BLaER1 treated with 17β-estradiol and CSF1 and Interleukin-3, amounts not matched to agents 10 nM and 100 nM (cell line): ENCODE measurements around the gene CFAP221.

Experiments used
- H3K27ac ChIP-seq, 11 experiments: shearing (Covaris generic); formaldehyde crosslinking; 2 replicates each; pipeline ENCODE4 v1.8.1; 2022
- H3K27me3 ChIP-seq, 11 experiments: shearing (Covaris generic); formaldehyde crosslinking; 2 replicates each; pipeline ENCODE4 v1.8.1; 2022
- H3K36me3 ChIP-seq, 11 experiments: shearing (Covaris generic); formaldehyde crosslinking; 2 replicates each; pipeline ENCODE4 v1.8.1; 2022
- H3K4me1 ChIP-seq, 10 experiments: shearing (Covaris generic); formaldehyde crosslinking; 2 replicates each; pipeline ENCODE4 v1.8.1; 2022
- H3K4me2 ChIP-seq, 11 experiments: shearing (Covaris generic); formaldehyde crosslinking; 2 replicates each; pipeline ENCODE4 v1.8.1; 2022
- H3K4me3 ChIP-seq, 10 experiments: shearing (Covaris generic); formaldehyde crosslinking; 2 replicates each; pipeline ENCODE4 v1.8.1; 2022
- H3K9ac ChIP-seq, 11 experiments: shearing (Covaris generic); formaldehyde crosslinking; 2 replicates each; pipeline ENCODE4 v1.8.1; 2022
- H3K9me3 ChIP-seq, 11 experiments: shearing (Covaris generic); formaldehyde crosslinking; replicated peaks in 1 of 11; 2 replicates each; pipeline ENCODE4 v1.8.1; 2022
- H4K20me1 ChIP-seq, 11 experiments: shearing (Covaris generic); formaldehyde crosslinking; 2 replicates each; pipeline ENCODE4 v1.8.1; 2022
- Cebpa-rat ChIP-seq, 11 experiments: shearing (Covaris generic); IDR thresholded peaks; 2 replicates each; pipeline ENCODE4 v1.8.1; 2022

The CFAP221 gene

GRCh38 chr2:119574108-119574815, 30.0 kb downstream of the CFAP221 start:
- Histone ChIP-seq H4K20me1 (no peaks in the 10 kb centered on the region), H3K36me3 (no peaks in the 10 kb centered on the region), H3K4me3 (no peak overlapping the region), H3K4me1 (peaks cover 0 to 4% (median 0%) of the 10 kb centered on the region in 10 experiments; a peak in 1 of 20 replicates), H3K27me3 (no peaks in the 10 kb centered on the region), H3K27ac (no peak overlapping the region), H3K9me3 (peaks cover 0 to 6% (median 0%) of the 10 kb centered on the region in 11 experiments; a peak in 2 of 22 replicates), H3K4me2 (no peak overlapping the region), H3K9ac (no peak overlapping the region)
- TF ChIP-seq Cebpa-rat (IDR thresholded peaks at IDR 0.05) = no peak

GRCh38 chr2:119574864-119575263, 30.6 kb downstream of the CFAP221 start:
- Histone ChIP-seq H3K9me3 (peaks cover 0 to 6% (median 0%) of the 10 kb centered on the region in 11 experiments; a peak in 2 of 22 replicates), H4K20me1 (no peaks in the 10 kb centered on the region), H3K27me3 (no peaks in the 10 kb centered on the region), H3K9ac (no peak overlapping the region), H3K4me1 (peaks cover 0 to 4% (median 0%) of the 10 kb centered on the region in 10 experiments; a peak in 1 of 20 replicates), H3K4me2 (0 out of 22 replicates have a peak overlapping the region, but pooled peaks of 1 of the 11 experiments have one; percentile 29), H3K27ac (no peak overlapping the region), H3K36me3 (no peaks in the 10 kb centered on the region), H3K4me3 (no peak overlapping the region)
- no peak for TF ChIP-seq Cebpa-rat (IDR thresholded peaks at IDR 0.05)

- Histone ChIP-seq H3K9me3 (peaks cover 0 to 6% (median 0%) of the 10 kb centered on the region in 11 experiments; a peak in 2 of 22 replicates), H3K4me3 (no peak overlapping the region), H4K20me1 (no peaks in the 10 kb centered on the region), H3K27ac (no peak overlapping the region), H3K27me3 (no peaks in the 10 kb centered on the region), H3K4me1 (peaks cover 0 to 4% (median 0%) of the 10 kb centered on the region in 10 experiments; a peak in 1 of 20 replicates), H3K36me3 (no peaks in the 10 kb centered on the region), H3K9ac (no peak overlapping the region), H3K4me2 (no peak overlapping the region)
- TF ChIP-seq Cebpa-rat (IDR thresholded peaks at IDR 0.05) = no peak
Measured at GRCh38 chr2:119575439-119575838, 31.2 kb downstream of the CFAP221 start.

GRCh38 chr2:119579424-119580295, 35.4 kb downstream of the CFAP221 start:
- H3K9me3 ChIP-seq = peaks cover 6 to 20% (median 6%) of the 10 kb centered on the region in 11 experiments; a peak in 18 of 22 replicates
- H3K4me1 ChIP-seq = peaks cover 0 to 4% (median 0%) of the 10 kb centered on the region in 10 experiments; a peak in 1 of 20 replicates
- H3K9ac ChIP-seq = no peak overlapping the region
- H3K27me3 ChIP-seq = no peaks in the 10 kb centered on the region
- H3K36me3 ChIP-seq = no peaks in the 10 kb centered on the region
- no peak for TF ChIP-seq Cebpa-rat (IDR thresholded peaks at IDR 0.05)
- H3K4me3 ChIP-seq = no peak overlapping the region
- no peak overlapping the region for H3K4me2 ChIP-seq
- H3K27ac ChIP-seq = no peak overlapping the region
- H4K20me1 ChIP-seq = no peaks in the 10 kb centered on the region

- TF ChIP-seq Cebpa-rat (IDR thresholded peaks at IDR 0.05) = no peak
Measured at GRCh38 chr2:119580550-119581072, 36.4 kb downstream of the CFAP221 start.

GRCh38 chr2:119583291-119583690, 39.0 kb downstream of the CFAP221 start:
- Histone ChIP-seq H3K9ac (no peak overlapping the region), H3K27me3 (no peaks in the 10 kb centered on the region), H4K20me1 (no peaks in the 10 kb centered on the region), H3K4me2 (no peak overlapping the region), H3K9me3 (peaks cover 6 to 17% (median 9%) of the 10 kb centered on the region in 11 experiments; a peak in 18 of 22 replicates), H3K4me3 (no peak overlapping the region), H3K36me3 (no peaks in the 10 kb centered on the region), H3K27ac (no peak overlapping the region), H3K4me1 (peaks cover 0 to 11% (median 6%) of the 10 kb centered on the region in 10 experiments; a peak in 7 of 20 replicates)
- TF ChIP-seq Cebpa-rat (IDR thresholded peaks at IDR 0.05) = no peak

More at GRCh38 chr2:119580550-119581072, 36.4 kb downstream of the CFAP221 start:
- Histone ChIP-seq H3K27me3 (no peaks in the 10 kb centered on the region), H4K20me1 (no peaks in the 10 kb centered on the region), H3K36me3 (no peaks in the 10 kb centered on the region), H3K4me1 (no peaks in the 10 kb centered on the region; a peak in 2 of 20 replicates), H3K9me3 (peaks cover 6 to 23% (median 10%) of the 10 kb centered on the region in 11 experiments; a peak in 18 of 22 replicates), H3K4me2 (no peak overlapping the region), H3K27ac (no peak overlapping the region), H3K4me3 (no peak overlapping the region), H3K9ac (no peak overlapping the region)

- Histone ChIP-seq H3K27me3 (no peaks in the 10 kb centered on the region), H4K20me1 (no peaks in the 10 kb centered on the region), H3K4me2 (no peak overlapping the region), H3K9me3 (peaks cover 6 to 17% (median 9%) of the 10 kb centered on the region in 11 experiments; a peak in 18 of 22 replicates), H3K27ac (no peak overlapping the region), H3K9ac (no peak overlapping the region), H3K36me3 (no peaks in the 10 kb centered on the region), H3K4me1 (peaks cover 0 to 11% (median 6%) of the 10 kb centered on the region in 10 experiments; a peak in 7 of 20 replicates), H3K4me3 (no peak overlapping the region)
- TF ChIP-seq Cebpa-rat (IDR thresholded peaks at IDR 0.05) = no peak
Measured at GRCh38 chr2:119584469-119584868, 40.2 kb downstream of the CFAP221 start.

GRCh38 chr2:119586085-119586484, 41.8 kb downstream of the CFAP221 start:
- peak overlapping the region in 7 of 11 experiments; percentile 4 to 45 (median 16); a peak in 8 of 22 replicates for H3K4me2 ChIP-seq
- H3K27me3 ChIP-seq = no peaks in the 10 kb centered on the region
- TF ChIP-seq Cebpa-rat (IDR thresholded peaks at IDR 0.05) = no peak
- peaks cover 6 to 17% (median 9%) of the 10 kb centered on the region in 11 experiments; a peak in 18 of 22 replicates for H3K9me3 ChIP-seq
- H3K4me1 ChIP-seq = peaks cover 0 to 11% (median 6%) of the 10 kb centered on the region in 10 experiments; a peak in 7 of 20 replicates
- H3K9ac ChIP-seq = no peak overlapping the region
- H4K20me1 ChIP-seq = no peaks in the 10 kb centered on the region
- no peaks in the 10 kb centered on the region for H3K36me3 ChIP-seq
- H3K27ac ChIP-seq = no peak overlapping the region
- no peak overlapping the region for H3K4me3 ChIP-seq

GRCh38 chr2:119590873-119591272, 46.6 kb downstream of the CFAP221 start:
- Histone ChIP-seq H3K4me3 (no peak overlapping the region), H3K36me3 (no peaks in the 10 kb centered on the region), H4K20me1 (no peaks in the 10 kb centered on the region), H3K27me3 (no peaks in the 10 kb centered on the region), H3K9me3 (no peaks in the 10 kb centered on the region), H3K4me2 (no peak overlapping the region), H3K9ac (no peak overlapping the region), H3K4me1 (peaks cover 0 to 11% (median 5%) of the 10 kb centered on the region in 10 experiments; a peak in 7 of 20 replicates), H3K27ac (no peak overlapping the region)
- no peak for TF ChIP-seq Cebpa-rat (IDR thresholded peaks at IDR 0.05)
